ENCODE data around the gene SNX30.
A peak's percentile ranks its signal among the peaks of the same experiment; 100 is the strongest.
"Not testable (repeated sequence)": the region's sequence is repeated elsewhere in the genome, so short reads cannot be mapped to it uniquely, and the experiment has no call there.

The SNX30 gene

GRCh38 chr9:112750016-112750763 is at the start of gene SNX30:
TSS of gene SNX30 (plus strand) at chr9:112750760. CDS start at chr9:112751002, 242 bp downstream.
- Histone ChIP-seq H3K27me3 (ENCODE audit: control insufficient read depth, insufficient read depth, low read length) (peaks cover 12% of the 10 kb centered on the region), H3K36me3 (ENCODE audit: control insufficient read depth, insufficient read depth, low read length) (no peaks in the 10 kb centered on the region), H3K27ac (ENCODE audit: low read depth, low read length) (peak within 1 kb of the TSS; percentile 70), H3K4me1 (ENCODE audit: control insufficient read depth, insufficient read depth, low read length) (peaks cover 21% of the 10 kb centered on the region), H3K9ac (ENCODE audit: low read depth, low read length) (peak within 1 kb of the TSS; percentile 67), H3K4me3 (ENCODE audit: low read depth, low read length) (peak within 1 kb of the TSS; percentile 81), H3K9me3 (ENCODE audit: control insufficient read depth, insufficient read depth, low read length) (no peaks in the 10 kb centered on the region)

DNA sequence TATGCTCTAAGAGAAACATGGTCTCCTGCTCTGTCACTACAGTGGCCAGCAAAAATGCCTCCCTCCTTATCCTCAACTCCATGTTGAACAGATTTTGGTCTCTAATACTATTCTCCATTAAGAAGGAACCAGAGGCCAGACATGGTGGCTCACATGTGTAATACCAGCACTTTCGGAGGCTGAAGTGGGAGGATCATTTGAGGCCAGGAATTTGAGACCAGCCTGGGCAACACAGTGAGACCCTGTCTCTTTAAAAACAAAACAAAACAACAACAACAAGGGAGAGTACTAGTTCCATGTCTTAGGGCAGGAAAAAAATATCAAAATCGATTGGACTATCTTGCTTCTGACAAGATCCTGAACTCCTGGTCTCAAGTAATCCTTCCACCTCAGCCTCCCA is 47.3 kb upstream of the SNX30 start:
- Histone ChIP-seq H3K4me1 (ENCODE audit: control insufficient read depth, insufficient read depth, low read length) (no peaks in the 10 kb centered on the region), H3K36me3 (ENCODE audit: control insufficient read depth, insufficient read depth, low read length) (peaks cover 29% of the 10 kb centered on the region), H3K27me3 (ENCODE audit: control insufficient read depth, insufficient read depth, low read length) (no peaks in the 10 kb centered on the region), H3K27ac (ENCODE audit: low read depth, low read length) (no peak overlapping the region), H3K4me3 (ENCODE audit: low read depth, low read length) (no peak overlapping the region), H3K9me3 (ENCODE audit: control insufficient read depth, insufficient read depth, low read length) (no peaks in the 10 kb centered on the region), H3K9ac (ENCODE audit: low read depth, low read length) (no peak overlapping the region)

DNA sequence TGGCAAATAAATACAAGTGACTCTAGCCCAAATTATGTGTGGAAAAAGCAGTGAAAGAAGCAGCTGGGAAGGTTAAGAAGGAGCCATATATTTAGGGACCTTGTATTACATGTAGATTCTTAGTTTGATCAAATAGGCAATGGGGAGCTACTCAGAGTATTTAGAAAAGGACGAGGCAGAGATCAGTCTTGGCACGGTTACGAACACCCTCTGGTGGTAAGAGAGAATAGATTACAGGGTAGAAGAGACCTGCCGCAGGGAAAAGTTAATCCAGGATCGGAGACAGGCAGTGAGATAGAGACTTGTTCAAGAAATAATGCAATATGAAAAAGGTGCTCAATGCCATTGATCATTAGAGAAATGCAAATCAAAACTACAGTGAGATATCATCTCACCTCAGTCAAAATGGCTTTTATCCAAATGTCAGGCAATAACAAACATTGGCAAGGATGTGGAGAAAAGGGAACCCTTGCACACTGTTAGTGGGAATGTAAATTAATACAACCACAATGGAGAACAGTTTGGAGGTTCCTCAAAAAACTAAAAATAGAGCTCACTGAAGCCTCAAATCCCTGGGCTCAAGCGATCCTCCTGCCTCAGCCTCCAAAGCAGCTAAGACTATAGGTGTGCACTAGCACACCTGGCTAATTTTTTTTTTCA is 44.7 kb upstream of the SNX30 start:
- H3K27me3 ChIP-seq (ENCODE audit: control insufficient read depth, insufficient read depth, low read length): no peaks in the 10 kb centered on the region
- no peaks in the 10 kb centered on the region for H3K4me1 ChIP-seq (ENCODE audit: control insufficient read depth, insufficient read depth, low read length)
- H3K27ac ChIP-seq (ENCODE audit: low read depth, low read length): no peak overlapping the region
- H3K36me3 ChIP-seq (ENCODE audit: control insufficient read depth, insufficient read depth, low read length): peaks cover 26% of the 10 kb centered on the region
- H3K9ac ChIP-seq (ENCODE audit: low read depth, low read length): no peak overlapping the region
- no peaks in the 10 kb centered on the region for H3K9me3 ChIP-seq (ENCODE audit: control insufficient read depth, insufficient read depth, low read length)
- no peak overlapping the region for H3K4me3 ChIP-seq (ENCODE audit: low read depth, low read length)

DNA sequence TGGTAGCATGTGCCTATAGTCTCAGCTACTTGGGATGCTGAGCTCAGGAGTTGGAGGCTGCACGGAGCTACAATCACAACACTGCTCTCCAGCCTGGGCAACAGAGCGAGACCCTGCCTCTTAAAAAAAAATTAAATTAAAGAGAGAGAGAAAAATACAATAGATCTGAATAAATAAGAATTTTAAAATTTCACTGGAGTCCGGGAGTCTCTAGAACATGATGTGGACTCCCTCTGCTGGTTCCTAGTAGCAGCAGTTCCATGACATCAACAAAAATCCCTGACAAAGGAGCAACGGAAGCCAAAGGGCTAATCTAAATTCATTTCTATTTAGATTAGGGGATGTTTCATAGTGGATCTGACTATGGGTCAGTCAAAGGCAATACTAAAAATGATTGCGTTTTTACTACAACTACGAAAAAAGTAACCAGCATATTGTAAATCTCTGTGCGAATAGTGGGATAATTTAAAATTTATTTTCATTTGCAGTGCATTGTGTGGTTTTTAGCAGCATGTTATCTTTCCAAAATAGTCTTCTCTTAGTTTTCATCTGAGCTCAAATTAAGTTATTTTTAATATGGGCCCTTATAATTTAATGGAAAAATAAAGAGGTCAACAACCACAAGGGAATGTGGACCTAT is 39.4 kb upstream of the SNX30 start:
- H3K4me1 ChIP-seq (ENCODE audit: control insufficient read depth, insufficient read depth, low read length): no peaks in the 10 kb centered on the region
- H3K4me3 ChIP-seq (ENCODE audit: low read depth, low read length): no peak overlapping the region
- no peak overlapping the region for H3K9ac ChIP-seq (ENCODE audit: low read depth, low read length)
- H3K36me3 ChIP-seq (ENCODE audit: control insufficient read depth, insufficient read depth, low read length): peaks cover 25% of the 10 kb centered on the region
- H3K9me3 ChIP-seq (ENCODE audit: control insufficient read depth, insufficient read depth, low read length): no peaks in the 10 kb centered on the region
- no peaks in the 10 kb centered on the region for H3K27me3 ChIP-seq (ENCODE audit: control insufficient read depth, insufficient read depth, low read length)
- H3K27ac ChIP-seq (ENCODE audit: low read depth, low read length): no peak overlapping the region

DNA sequence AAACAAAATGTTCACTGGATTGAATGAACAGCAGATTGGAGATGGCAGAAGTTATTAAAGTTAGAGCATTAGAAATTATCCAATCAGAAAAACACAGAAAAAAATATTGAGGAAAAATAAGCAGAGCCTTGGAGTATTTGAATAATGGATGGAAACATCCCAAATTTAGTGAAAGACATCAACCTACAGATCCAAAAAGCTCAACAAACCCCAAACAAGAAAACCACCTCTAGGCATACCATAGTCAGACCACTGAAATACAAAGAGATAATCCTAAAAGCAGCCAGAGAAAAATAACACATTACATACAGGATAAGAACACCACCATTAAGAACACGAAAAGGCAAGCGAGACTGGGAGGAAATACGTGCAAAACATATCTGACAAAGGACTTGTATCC is 37.9 kb upstream of the SNX30 start:
- Histone ChIP-seq H3K27ac (ENCODE audit: low read depth, low read length) (no peak overlapping the region), H3K4me1 (ENCODE audit: control insufficient read depth, insufficient read depth, low read length) (no peaks in the 10 kb centered on the region), H3K9me3 (ENCODE audit: control insufficient read depth, insufficient read depth, low read length) (no peaks in the 10 kb centered on the region), H3K27me3 (ENCODE audit: control insufficient read depth, insufficient read depth, low read length) (no peaks in the 10 kb centered on the region), H3K9ac (ENCODE audit: low read depth, low read length) (no peak overlapping the region), H3K36me3 (ENCODE audit: control insufficient read depth, insufficient read depth, low read length) (peaks cover 25% of the 10 kb centered on the region), H3K4me3 (ENCODE audit: low read depth, low read length) (no peak overlapping the region)

GRCh38 chr9:112717661-112718331 is 32.8 kb upstream of the SNX30 start, which contains the start of gene INIP:
TSS of gene INIP (minus strand) at chr9:112718117. CDS start at chr9:112716485, 1,632 bp downstream.
- H3K27me3 ChIP-seq (ENCODE audit: control insufficient read depth, insufficient read depth, low read length): no peaks in the 10 kb centered on the region
- no peaks in the 10 kb centered on the region for H3K4me1 ChIP-seq (ENCODE audit: control insufficient read depth, insufficient read depth, low read length)
- peaks cover 13% of the 10 kb centered on the region for H3K36me3 ChIP-seq (ENCODE audit: control insufficient read depth, insufficient read depth, low read length)
- H3K27ac ChIP-seq (ENCODE audit: low read depth, low read length): peak within 1 kb of the TSS; percentile 87
- H3K9me3 ChIP-seq (ENCODE audit: control insufficient read depth, insufficient read depth, low read length): no peaks in the 10 kb centered on the region
- peak within 1 kb of the TSS; percentile 81 for H3K9ac ChIP-seq (ENCODE audit: low read depth, low read length)
- H3K4me3 ChIP-seq (ENCODE audit: low read depth, low read length): peak within 1 kb of the TSS; percentile 95

GRCh38 chr9:112719241-112719691 is 31.3 kb upstream of the SNX30 start:
- no peak overlapping the region for H3K27ac ChIP-seq (ENCODE audit: low read depth, low read length)
- H3K9ac ChIP-seq (ENCODE audit: low read depth, low read length): no peak overlapping the region
- H3K4me1 ChIP-seq (ENCODE audit: control insufficient read depth, insufficient read depth, low read length): no peaks in the 10 kb centered on the region
- peaks cover 9% of the 10 kb centered on the region for H3K36me3 ChIP-seq (ENCODE audit: control insufficient read depth, insufficient read depth, low read length)
- no peaks in the 10 kb centered on the region for H3K9me3 ChIP-seq (ENCODE audit: control insufficient read depth, insufficient read depth, low read length)
- no peaks in the 10 kb centered on the region for H3K27me3 ChIP-seq (ENCODE audit: control insufficient read depth, insufficient read depth, low read length)
- H3K4me3 ChIP-seq (ENCODE audit: low read depth, low read length): no peak overlapping the region

DNA sequence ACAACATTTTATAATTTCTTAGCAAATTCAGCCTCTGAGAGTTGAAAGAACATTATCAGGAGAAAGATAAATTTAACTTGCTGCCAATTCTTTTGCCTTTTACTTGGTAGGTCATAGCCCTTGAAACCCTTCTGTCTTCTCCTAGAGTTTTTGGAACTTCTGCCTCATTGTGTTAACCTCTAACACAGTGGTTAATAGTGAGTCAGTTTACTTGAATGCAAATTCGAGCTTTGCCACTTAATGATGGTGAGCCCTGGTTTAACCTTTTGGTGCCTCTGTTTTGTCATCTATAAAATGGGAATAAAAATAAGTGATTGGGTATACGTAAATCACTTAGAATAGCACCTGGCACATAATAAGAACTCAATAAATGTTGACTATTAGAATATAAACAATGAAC is 30.9 kb upstream of the SNX30 start:
- Histone ChIP-seq H3K36me3 (ENCODE audit: control insufficient read depth, insufficient read depth, low read length) (peaks cover 5% of the 10 kb centered on the region), H3K4me1 (ENCODE audit: control insufficient read depth, insufficient read depth, low read length) (no peaks in the 10 kb centered on the region), H3K4me3 (ENCODE audit: low read depth, low read length) (no peak overlapping the region), H3K27ac (ENCODE audit: low read depth, low read length) (no peak overlapping the region), H3K9ac (ENCODE audit: low read depth, low read length) (no peak overlapping the region), H3K9me3 (ENCODE audit: control insufficient read depth, insufficient read depth, low read length) (no peaks in the 10 kb centered on the region), H3K27me3 (ENCODE audit: control insufficient read depth, insufficient read depth, low read length) (no peaks in the 10 kb centered on the region)

DNA sequence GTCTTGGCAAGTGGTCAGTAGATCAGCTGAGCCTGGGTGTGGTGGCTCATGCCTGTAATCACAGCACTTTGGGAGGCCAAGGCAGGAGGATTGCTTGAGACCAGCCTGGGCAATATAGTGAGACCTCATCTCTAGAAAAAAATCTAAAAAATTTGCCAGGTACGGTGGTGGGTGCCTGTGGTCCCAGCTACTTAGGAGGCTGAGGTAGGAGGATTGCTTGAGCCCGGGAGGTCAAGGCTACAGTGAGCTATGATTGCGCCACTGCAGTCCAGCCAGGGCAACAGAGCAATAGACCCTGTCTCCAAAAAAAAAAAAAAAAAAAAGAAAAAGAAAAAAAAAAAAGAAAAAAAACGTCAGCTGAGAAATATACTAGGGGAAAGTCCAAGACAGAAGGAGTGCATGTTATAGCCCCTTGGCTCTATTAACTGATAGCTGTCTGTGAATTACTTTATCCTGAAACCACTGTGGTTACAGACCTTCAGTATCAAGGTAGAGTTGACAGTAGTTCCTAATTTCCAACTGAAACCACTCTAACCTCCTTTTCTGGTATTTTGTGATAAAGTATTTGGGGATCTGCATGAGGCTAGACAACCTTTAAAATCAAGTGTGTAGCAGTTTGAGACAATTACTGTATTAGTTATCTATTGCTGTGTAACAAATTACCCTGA is 30.3 kb upstream of the SNX30 start:
- Histone ChIP-seq H3K36me3 (ENCODE audit: control insufficient read depth, insufficient read depth, low read length) (no peaks in the 10 kb centered on the region), H3K4me1 (ENCODE audit: control insufficient read depth, insufficient read depth, low read length) (no peaks in the 10 kb centered on the region), H3K27me3 (ENCODE audit: control insufficient read depth, insufficient read depth, low read length) (no peaks in the 10 kb centered on the region), H3K9ac (ENCODE audit: low read depth, low read length) (no peak overlapping the region), H3K9me3 (ENCODE audit: control insufficient read depth, insufficient read depth, low read length) (no peaks in the 10 kb centered on the region), H3K4me3 (ENCODE audit: low read depth, low read length) (no peak overlapping the region), H3K27ac (ENCODE audit: low read depth, low read length) (no peak overlapping the region)

- H3K27me3 ChIP-seq (ENCODE audit: control insufficient read depth, insufficient read depth, low read length); H3K9me3 ChIP-seq (ENCODE audit: control insufficient read depth, insufficient read depth, low read length); H3K27ac ChIP-seq (ENCODE audit: low read depth, low read length); H3K36me3 ChIP-seq (ENCODE audit: control insufficient read depth, insufficient read depth, low read length); H3K9ac ChIP-seq (ENCODE audit: low read depth, low read length); H3K4me3 ChIP-seq (ENCODE audit: low read depth, low read length); H3K4me1 ChIP-seq (ENCODE audit: control insufficient read depth, insufficient read depth, low read length): not testable (repeated sequence)
Measured at GRCh38 chr9:112722749-112723148, 27.8 kb upstream of the SNX30 start.
